Measurements from ENCODE around the gene MOB4.

MOB4 gene

DNA sequence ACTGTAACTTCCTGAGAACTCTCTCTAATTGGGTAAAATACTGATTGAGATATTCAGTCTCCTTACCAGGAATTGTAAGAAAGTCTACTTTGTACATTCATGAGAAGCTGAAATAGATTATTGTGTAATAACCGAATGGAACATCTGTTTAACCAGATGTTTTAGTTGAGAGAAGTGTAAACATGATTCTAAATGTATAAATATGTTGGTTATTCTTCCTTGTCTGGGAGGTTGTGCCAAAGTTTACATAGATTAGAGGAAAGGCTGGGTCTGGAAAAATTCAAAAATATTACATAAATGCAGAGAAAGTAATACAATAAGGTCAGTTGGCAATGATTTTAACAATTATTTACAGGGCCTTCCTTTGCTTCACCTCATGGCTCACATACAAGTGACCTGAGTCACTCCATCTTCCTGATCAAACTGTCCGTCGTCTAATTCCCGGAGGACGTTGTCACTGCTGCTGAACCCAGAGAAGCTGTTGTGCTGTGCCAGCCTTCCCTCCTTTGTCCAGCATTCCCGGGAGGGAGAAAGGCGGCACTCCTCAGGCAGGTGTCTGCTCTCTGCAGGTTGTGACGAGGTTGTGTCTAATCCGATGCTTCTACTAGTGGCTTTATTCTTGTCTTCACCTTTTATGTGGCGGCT lies 55.9 kb downstream of the MOB4 start:
- TF ChIP-seq, protein P1, sequence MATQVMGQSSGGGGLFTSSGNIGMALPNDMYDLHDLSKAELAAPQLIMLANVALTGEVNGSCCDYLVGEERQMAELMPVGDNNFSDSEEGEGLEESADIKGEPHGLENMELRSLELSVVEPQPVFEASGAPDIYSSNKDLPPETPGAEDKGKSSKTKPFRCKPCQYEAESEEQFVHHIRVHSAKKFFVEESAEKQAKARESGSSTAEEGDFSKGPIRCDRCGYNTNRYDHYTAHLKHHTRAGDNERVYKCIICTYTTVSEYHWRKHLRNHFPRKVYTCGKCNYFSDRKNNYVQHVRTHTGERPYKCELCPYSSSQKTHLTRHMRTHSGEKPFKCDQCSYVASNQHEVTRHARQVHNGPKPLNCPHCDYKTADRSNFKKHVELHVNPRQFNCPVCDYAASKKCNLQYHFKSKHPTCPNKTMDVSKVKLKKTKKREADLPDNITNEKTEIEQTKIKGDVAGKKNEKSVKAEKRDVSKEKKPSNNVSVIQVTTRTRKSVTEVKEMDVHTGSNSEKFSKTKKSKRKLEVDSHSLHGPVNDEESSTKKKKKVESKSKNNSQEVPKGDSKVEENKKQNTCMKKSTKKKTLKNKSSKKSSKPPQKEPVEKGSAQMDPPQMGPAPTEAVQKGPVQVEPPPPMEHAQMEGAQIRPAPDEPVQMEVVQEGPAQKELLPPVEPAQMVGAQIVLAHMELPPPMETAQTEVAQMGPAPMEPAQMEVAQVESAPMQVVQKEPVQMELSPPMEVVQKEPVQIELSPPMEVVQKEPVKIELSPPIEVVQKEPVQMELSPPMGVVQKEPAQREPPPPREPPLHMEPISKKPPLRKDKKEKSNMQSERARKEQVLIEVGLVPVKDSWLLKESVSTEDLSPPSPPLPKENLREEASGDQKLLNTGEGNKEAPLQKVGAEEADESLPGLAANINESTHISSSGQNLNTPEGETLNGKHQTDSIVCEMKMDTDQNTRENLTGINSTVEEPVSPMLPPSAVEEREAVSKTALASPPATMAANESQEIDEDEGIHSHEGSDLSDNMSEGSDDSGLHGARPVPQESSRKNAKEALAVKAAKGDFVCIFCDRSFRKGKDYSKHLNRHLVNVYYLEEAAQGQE (IDR thresholded peaks at IDR 0.05; ENCODE audit: insufficient read depth in 1 of 2, low read depth in 2 of 2, low read length in 2 of 2) = no peak
- TF ChIP-seq POLR2AphosphoS5 (IDR thresholded peaks at IDR 0.05; ENCODE audit: low read depth, low read length) (no peak), FOXP2 (optimal IDR thresholded peaks at IDR 0.05; ENCODE audit: borderline replicate concordance, extremely low read depth, extremely low read length, insufficient read depth) (no peak), SIN3A (IDR thresholded peaks at IDR 0.05; ENCODE audit: borderline replicate concordance, insufficient read depth, low read length) (no peak), TAF1 (IDR thresholded peaks at IDR 0.05; ENCODE audit: borderline replicate concordance, insufficient read depth, low read length) (no peak)

GRCh38 chr2:197573608-197574007 lies 57.7 kb downstream of the MOB4 start:
- TF ChIP-seq FOXP2 (optimal IDR thresholded peaks at IDR 0.05; ENCODE audit: borderline replicate concordance, extremely low read depth, extremely low read length, insufficient read depth) (no peak), TAF1 (IDR thresholded peaks at IDR 0.05; ENCODE audit: borderline replicate concordance, insufficient read depth, low read length) (no peak), POLR2AphosphoS5 (IDR thresholded peaks at IDR 0.05; ENCODE audit: low read depth, low read length) (no peak), SIN3A (IDR thresholded peaks at IDR 0.05; ENCODE audit: borderline replicate concordance, insufficient read depth, low read length) (no peak)
- TF ChIP-seq, protein P1 (IDR thresholded peaks at IDR 0.05; ENCODE audit: insufficient read depth in 1 of 2, low read depth in 2 of 2, low read length in 2 of 2) = no peak

DNA sequence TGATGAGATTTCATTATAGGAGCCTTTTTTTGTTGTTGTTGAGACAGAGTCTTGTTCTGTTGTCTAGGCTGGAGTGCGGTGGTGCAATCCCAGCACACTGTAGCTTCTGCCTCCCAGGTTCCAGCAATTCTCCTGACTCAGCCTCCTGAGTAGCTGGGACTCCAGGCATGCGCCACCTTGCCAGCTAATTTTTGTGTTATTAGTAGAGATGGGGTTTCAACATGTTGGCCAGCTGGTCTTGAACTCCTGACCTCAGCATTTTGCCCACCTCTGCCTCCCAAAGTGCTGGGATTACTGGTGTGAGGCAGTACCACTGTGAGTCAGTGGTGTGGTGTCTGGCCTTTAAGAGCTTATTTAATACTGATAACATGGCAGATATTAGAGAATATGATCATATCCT lies 60.1 kb downstream of the MOB4 start:
- TF ChIP-seq FOXP2 (optimal IDR thresholded peaks at IDR 0.05; ENCODE audit: borderline replicate concordance, extremely low read depth, extremely low read length, insufficient read depth) (no peak), TAF1 (IDR thresholded peaks at IDR 0.05; ENCODE audit: borderline replicate concordance, insufficient read depth, low read length) (no peak), SIN3A (IDR thresholded peaks at IDR 0.05; ENCODE audit: borderline replicate concordance, insufficient read depth, low read length) (no peak), POLR2AphosphoS5 (IDR thresholded peaks at IDR 0.05; ENCODE audit: low read depth, low read length) (no peak)
- TF ChIP-seq, protein P1 (IDR thresholded peaks at IDR 0.05; ENCODE audit: insufficient read depth in 1 of 2, low read depth in 2 of 2, low read length in 2 of 2) = no peak

DNA sequence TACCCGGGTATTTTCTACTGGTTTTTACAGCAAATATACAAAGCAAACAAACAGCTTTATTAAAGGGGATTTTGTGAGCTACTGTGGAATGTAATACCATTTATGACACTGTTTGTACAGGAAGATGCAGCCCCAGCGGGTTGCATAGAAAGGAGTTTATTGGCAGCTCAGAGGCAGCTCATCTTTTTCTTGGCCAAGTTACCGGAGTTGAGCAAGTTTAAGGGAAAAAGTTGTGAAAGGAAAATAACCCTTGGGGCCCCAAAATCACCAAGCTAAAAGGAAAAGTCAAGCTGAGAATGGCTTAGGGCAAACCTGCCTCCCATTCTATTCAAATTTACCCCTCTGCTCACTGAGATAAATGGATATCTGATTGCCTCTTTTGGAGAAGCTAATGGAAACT lies 60.8 kb downstream of the MOB4 start:
- TF ChIP-seq TAF1 (IDR thresholded peaks at IDR 0.05; ENCODE audit: borderline replicate concordance, insufficient read depth, low read length) (no peak), FOXP2 (optimal IDR thresholded peaks at IDR 0.05; ENCODE audit: borderline replicate concordance, extremely low read depth, extremely low read length, insufficient read depth) (no peak), POLR2AphosphoS5 (IDR thresholded peaks at IDR 0.05; ENCODE audit: low read depth, low read length) (no peak), SIN3A (IDR thresholded peaks at IDR 0.05; ENCODE audit: borderline replicate concordance, insufficient read depth, low read length) (no peak)
- TF ChIP-seq, protein P1 (IDR thresholded peaks at IDR 0.05; ENCODE audit: insufficient read depth in 1 of 2, low read depth in 2 of 2, low read length in 2 of 2) = no peak
